ENCODE results near the gene SERTAD2. TPM values are rescaled to one million over a fixed set of nuclear protein-coding genes. Genes with fewer than 3 reads are reported as not detected.

The SERTAD2 gene
- total RNA-seq, 4 donors from 2014 or later = 13.7 to 17.3 (median 16.6) TPM

GRCh38 chr2:64612575-64613195 lies 41.0 kb downstream of the SERTAD2 start:
- Histone ChIP-seq H3K36me3 (no peaks in the 10 kb centered on the region), H3K4me3 (replicated peaks in 1 of 3) (no peak overlapping the region), H3K4me1 (peaks cover 0 to 14% of the 10 kb centered on the region in 2 donors), H3K27ac (no peak overlapping the region), H3K9me3 (no peaks in the 10 kb centered on the region), H3K27me3 (no peaks in the 10 kb centered on the region)
- WGBS, 2 donors = 90 to 93% methylated on average over 5 of the region's 5 CpGs
- intact Hi-C loops (cut with DNase I) = no loop called here
- TF ChIP-seq POLR2A (IDR thresholded peaks at IDR 0.05) (no peak), CTCF (IDR thresholded peaks at IDR 0.05) (no peak)
- DNase-seq = no peak

DNA sequence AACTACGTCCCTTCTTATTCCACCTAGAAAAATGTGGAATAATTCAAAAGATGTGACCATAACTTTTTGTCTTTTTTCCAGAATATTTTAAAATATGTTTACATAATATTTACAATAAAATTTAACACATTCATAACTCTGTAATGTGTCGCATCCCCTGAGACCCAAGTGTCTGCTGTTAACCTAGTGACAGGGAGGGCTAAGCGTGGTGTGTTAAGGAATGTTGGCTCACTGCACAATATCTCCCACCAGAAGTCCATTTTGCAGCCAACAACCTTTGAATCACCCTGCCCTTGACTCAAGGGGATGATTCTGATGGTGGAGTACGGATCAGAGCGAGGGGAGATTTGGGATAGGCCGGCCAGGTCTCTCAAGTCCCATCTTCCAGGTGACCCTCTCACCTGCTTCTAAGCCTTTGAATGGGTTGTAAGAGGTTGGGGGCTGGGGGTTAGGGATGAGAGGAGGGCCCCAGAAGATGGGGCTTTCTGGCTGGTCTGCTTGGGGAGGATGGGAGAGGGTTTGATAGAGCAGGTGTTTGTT lies 43.3 kb downstream of the SERTAD2 start:
- Histone ChIP-seq H3K27me3 (no peaks in the 10 kb centered on the region), H3K4me3 (replicated peaks in 1 of 3) (no peak overlapping the region), H3K9me3 (no peaks in the 10 kb centered on the region), H3K27ac (no peak overlapping the region), H3K36me3 (no peaks in the 10 kb centered on the region), H3K4me1 (peaks cover 0 to 9% of the 10 kb centered on the region in 2 donors)
- no peak for DNase-seq
- no peak for TF ChIP-seq CTCF (IDR thresholded peaks at IDR 0.05)
- TF ChIP-seq POLR2A (IDR thresholded peaks at IDR 0.05) = no peak
- WGBS, 2 donors = 95 to 97% methylated on average over 5 to 6 of the region's 6 CpGs
- intact Hi-C loops (cut with DNase I) = no loop called here

GRCh38 chr2:64609942-64610281 lies 43.8 kb downstream of the SERTAD2 start:
- intact Hi-C loops (cut with DNase I) = no loop called here
- H3K27me3 ChIP-seq = no peaks in the 10 kb centered on the region
- no peaks in the 10 kb centered on the region for H3K36me3 ChIP-seq
- H3K27ac ChIP-seq = peak overlapping the region in 1 of 3 donors; percentile 37
- peak overlapping the region in 1 of 3 donors; percentile 50 for H3K4me3 ChIP-seq (replicated peaks in 1 of 3)
- no peaks in the 10 kb centered on the region for H3K9me3 ChIP-seq
- DNase-seq = no peak
- WGBS, 2 donors = 78 to 88% methylated on average over 3 of the region's 3 CpGs
- TF ChIP-seq CTCF (IDR thresholded peaks at IDR 0.05) (no peak), POLR2A (IDR thresholded peaks at IDR 0.05) (no peak)
- peaks cover 0 to 9% of the 10 kb centered on the region in 2 donors for H3K4me1 ChIP-seq

DNA sequence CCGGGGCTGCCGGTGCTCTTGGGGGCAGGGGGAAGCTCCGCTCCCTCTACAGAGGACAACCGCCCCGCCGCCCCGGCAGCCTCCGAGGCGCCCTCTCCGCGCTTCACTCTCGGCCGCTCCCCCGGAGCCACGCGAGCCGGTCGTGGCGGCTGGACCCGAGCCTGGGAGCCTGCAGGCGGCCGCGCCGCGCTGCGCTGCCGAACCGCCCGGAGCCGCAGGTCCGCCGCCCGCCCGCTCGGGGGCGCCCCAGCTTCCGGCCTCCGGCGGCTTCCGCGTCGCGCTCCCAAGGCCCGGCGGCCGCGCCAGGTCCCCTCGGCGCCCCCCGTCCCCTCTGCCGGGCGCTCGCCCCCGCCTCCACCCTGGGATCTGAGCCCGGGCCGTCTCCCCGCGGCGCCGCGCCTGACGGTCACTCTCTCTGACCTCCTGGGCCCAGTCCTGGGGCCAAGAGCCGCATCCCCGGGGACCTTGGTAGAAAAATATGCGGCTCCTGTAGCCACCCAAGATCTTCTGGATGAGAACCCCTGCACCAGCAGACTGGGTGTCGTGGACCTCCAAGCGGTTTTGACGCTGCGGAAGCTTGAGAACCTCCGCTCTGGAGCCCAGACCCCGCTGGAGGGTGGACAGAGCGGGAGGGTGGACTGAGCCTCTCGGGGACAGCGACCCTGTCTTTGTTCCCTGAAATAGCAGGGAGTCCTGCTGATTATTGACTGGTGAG lies 44.3 kb downstream of the SERTAD2 start:
- intact Hi-C loops (cut with DNase I) = no loop called here
- Histone ChIP-seq H3K36me3 (no peaks in the 10 kb centered on the region), H3K27me3 (no peaks in the 10 kb centered on the region), H3K4me1 (peaks cover 0 to 9% of the 10 kb centered on the region in 2 donors), H3K4me3 (replicated peaks in 1 of 3) (peak overlapping the region; percentile 30 to 59 (median 50)), H3K27ac (peak overlapping the region in 2 of 3 donors; percentile 37 to 56), H3K9me3 (no peaks in the 10 kb centered on the region)
- WGBS, 2 donors = 16 to 59% methylated on average over 5 to 12 of the region's 74 CpGs
- DNase-seq = peak; percentile 56 to 59
- TF ChIP-seq POLR2A (IDR thresholded peaks at IDR 0.05) (no peak), CTCF (IDR thresholded peaks at IDR 0.05) (peak in 3 of 6 experiments; percentile 75 to 87 (median 82))

DNA sequence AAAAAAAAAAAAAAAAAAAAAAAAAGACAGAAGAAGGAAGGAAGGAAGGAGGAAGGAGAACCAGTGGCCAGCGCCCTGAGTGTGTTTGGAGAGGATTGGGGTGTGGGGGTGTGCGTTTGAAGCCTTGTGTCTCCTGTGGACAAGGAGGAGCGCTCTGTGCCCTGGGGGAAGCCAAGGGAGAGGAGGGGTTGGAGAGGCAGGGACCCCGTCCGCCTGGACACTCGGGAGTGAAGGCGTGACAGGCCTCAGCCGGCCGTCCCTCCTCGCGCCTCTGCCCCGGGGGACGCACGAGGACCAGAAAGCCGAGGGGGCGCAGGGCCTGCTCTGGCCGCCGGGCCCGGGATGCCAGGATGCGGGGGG lies 44.9 kb downstream of the SERTAD2 start:
- Histone ChIP-seq H3K27ac (peak overlapping the region in 2 of 3 donors; percentile 10 to 15), H3K9me3 (no peaks in the 10 kb centered on the region), H3K4me1 (peaks cover 0 to 9% of the 10 kb centered on the region in 2 donors), H3K27me3 (no peaks in the 10 kb centered on the region), H3K4me3 (replicated peaks in 1 of 3) (peak overlapping the region in 1 of 3 donors; percentile 50), H3K36me3 (no peaks in the 10 kb centered on the region)
- 29 to 30% methylated on average over 12 to 14 of the region's 20 CpGs for WGBS, 2 donors
- peak in 1 of 2 donors; percentile 24 for DNase-seq
- TF ChIP-seq POLR2A (IDR thresholded peaks at IDR 0.05) (no peak), CTCF (IDR thresholded peaks at IDR 0.05) (no peak)
- intact Hi-C loops (cut with DNase I) = no loop called here

All from thyroid gland (tissue), 4 donors.